B cell (primary cell): ENCODE measurements around the gene PIK3R2. TPM values are rescaled to one million over a fixed set of nuclear protein-coding genes. Genes with fewer than 3 reads are reported as not detected.

Experiments
- ATAC-seq: fragments of 200-7000 bp; cut with Tn5 transposase; one replicate; pipeline ENCODE4 v1.10.0; 2021; ENCODE audit warnings: low read depth, mild to moderate bottlenecking, moderate number of reproducible peaks, moderate library complexity
- CTCF ChIA-PET: fragments of 350-600 bp; sonication (Branson Sonifier 250); formaldehyde crosslinking; loops from one replicate; lab custom pipeline; 2021; ENCODE audit warnings: antibody characterized with exemption, inconsistent platforms; lab: Charles Lee
- POLR2A ChIA-PET: fragments of 350-600 bp; sonication (Branson Sonifier 250); formaldehyde crosslinking; loops from one replicate; lab custom pipeline; 2021; ENCODE audit warnings: antibody characterized with exemption; lab: Charles Lee
- DNase-seq: peaks from one replicate; pipeline ENCODE4 v3.0.0; 2013
- H2AFZ ChIP-seq: 2 replicates; pipeline ENCODE4 v1.6.1; 2012; ENCODE audit warnings: mild to moderate bottlenecking, low read depth, low read length; ENCODE audit not compliant: insufficient read depth, poor library complexity, severe bottlenecking
- H3K27ac ChIP-seq, 2 donors: 1 replicate in 1 of 2; 2 replicates in 1 of 2; pipeline ENCODE4 v1.5.1; 2012 to 2013; ENCODE audit warnings: low read length in 2 of 2, mild to moderate bottlenecking in 2 of 2, moderate library complexity in 1 of 2
- H3K27me3 ChIP-seq, 4 experiments: fragments of 200-600 bp in 1 of 4; sonication (generic) in 1 of 4; replicated peaks in 1 of 4; 1 replicate in 2 of 4; 2 replicates in 2 of 4; pipeline versions ENCODE4 v1.6.1 to v1.7.0; 2013 to 2016; ENCODE audit warnings: low read length in 3 of 4, mild to moderate bottlenecking in 2 of 4, mixed read lengths in 1 of 4, moderate library complexity in 1 of 4; ENCODE audit not compliant: insufficient read depth in 4 of 4, control insufficient read depth in 3 of 4; ENCODE audit errors: control extremely low read depth in 1 of 4
- H3K36me3 ChIP-seq, 2 experiments: replicated peaks in 1 of 2; 1 replicate in 1 of 2; 2 replicates in 1 of 2; pipeline versions ENCODE4 v1.6.1 to v1.7.1; 2013; ENCODE audit warnings: low read length in 1 of 2; ENCODE audit not compliant: insufficient read depth in 2 of 2, control insufficient read depth in 1 of 2; ENCODE audit errors: control extremely low read depth in 1 of 2, extremely low read depth in 1 of 2
- H3K4me1 ChIP-seq, 2 donors: fragments of 200-600 bp in 1 of 2; sonication (generic) in 1 of 2; 1 replicate in 1 of 2; 2 replicates in 1 of 2; pipeline versions ENCODE4 v1.5.1 to v1.6.1; 2013 to 2017; ENCODE audit warnings: low read length in 2 of 2; ENCODE audit not compliant: control insufficient read depth in 2 of 2, insufficient read depth in 2 of 2
- H3K4me2 ChIP-seq: replicated peaks from 2 replicates; pipeline ENCODE3; 2012; ENCODE audit warnings: mild to moderate bottlenecking, low read depth, low read length; ENCODE audit not compliant: poor library complexity, severe bottlenecking
- H3K4me3 ChIP-seq, 5 experiments: fragments of 200-600 bp in 1 of 5; sonication (generic) in 1 of 5; 1 replicate in 3 of 5; 2 replicates in 2 of 5; pipeline versions ENCODE4 v1.5.1 to v1.7.0; 2011 to 2016; ENCODE audit warnings: low read length in 4 of 5, mild to moderate bottlenecking in 4 of 5, low read depth in 2 of 5, control low read depth in 1 of 5, moderate library complexity in 1 of 5; ENCODE audit not compliant: insufficient read depth in 1 of 5; ENCODE audit errors: control extremely low read depth in 1 of 5, extremely low read depth in 1 of 5
- H3K79me2 ChIP-seq: fragments of 200-600 bp; sonication (generic); one replicate; pipeline ENCODE4 v1.6.0; 2016; ENCODE audit warnings: low read length; ENCODE audit not compliant: control insufficient read depth, insufficient read depth
- H3K9ac ChIP-seq: fragments of 200-600 bp; sonication (generic); 2 replicates; pipeline ENCODE4 v1.6.1; 2017; ENCODE audit warnings: mild to moderate bottlenecking, low read length, moderate library complexity
- H3K9me3 ChIP-seq, 3 donors: one replicate each; pipeline versions ENCODE4 v1.6.1 to v1.7.1; 2013; ENCODE audit warnings: low read length in 2 of 3; ENCODE audit not compliant: control insufficient read depth in 2 of 3, insufficient read depth in 1 of 3; ENCODE audit errors: control extremely low read depth in 1 of 3
- H4K20me1 ChIP-seq: 2 replicates; pipeline ENCODE4 v1.6.0; 2012; ENCODE audit warnings: mild to moderate bottlenecking, low read length; ENCODE audit not compliant: insufficient read depth, control insufficient read depth, poor library complexity, severe bottlenecking
- H3K27ac Mint-ChIP-seq: one replicate; pipeline ENCODE4 v1.8.0; 2021; ENCODE audit warnings: mixed read lengths
- H3K27me3 Mint-ChIP-seq: one replicate; pipeline ENCODE4 v1.8.0; 2021; ENCODE audit warnings: mixed read lengths
- H3K4me1 Mint-ChIP-seq: one replicate; pipeline ENCODE4 v1.8.0; 2021; ENCODE audit warnings: mixed read lengths
- H3K4me3 Mint-ChIP-seq: one replicate; pipeline ENCODE4 v1.8.0; 2021; ENCODE audit warnings: mixed read lengths
- H3K9me3 Mint-ChIP-seq: one replicate; pipeline ENCODE4 v1.8.0; 2022; ENCODE audit warnings: mixed read lengths; ENCODE audit not compliant: insufficient read depth
- EZH2 ChIP-seq: IDR thresholded peaks from 2 replicates; pipeline ENCODE4 v1.6.1; 2012; ENCODE audit warnings: borderline replicate concordance, low read depth, mild to moderate bottlenecking, moderate library complexity, low read length; ENCODE audit not compliant: insufficient read depth, poor library complexity, severe bottlenecking
- WGBS: methylation state at CpG from one replicate; pipeline ENCODE4 v1.1.5; 2013; ENCODE audit warnings: missing lambda C conversion rate; ENCODE audit not compliant: insufficient coverage; 5-methylcytosine and 5-hydroxymethylcytosine counted together
- intact Hi-C: fragments of 100-400 bp; cut with micrococcal nuclease; formaldehyde crosslinking; loops from one replicate; pipeline ENCODE4 v1.10.0; 2022
- polyA plus RNA-seq: library from polyadenylated mRNA; depleted of rRNA; stranded (reverse); fragments of >200 nt; gene quantifications from 2 replicates; pipeline ENCODE4 v1.2.3, GENCODE V29; 2012
- total RNA-seq, 2 donors: library from RNA; stranded (reverse); fragments of 120-200 nt in 1 of 2; gene quantifications; 1 replicate in 1 of 2; 2 replicates in 1 of 2; pipeline versions ENCODE4 v1.2.3 to v1.2.4, GENCODE V29; 2013 to 2022
- TF ChIP-seq, protein P1 (sequence below): fragments of 200-600 bp; IDR thresholded peaks from one replicate; pipeline ENCODE4 v1.8.0; 2022; ENCODE audit warnings: antibody characterized with exemption, mild to moderate bottlenecking

Gene PIK3R2
- total and polyA plus RNA-seq, 2 donors (not counting 1 experiment from before 2014, with no cell fraction given), result 8.5 to 15.8 TPM

GRCh38 chr19:18109341-18109732, 43.6 kb upstream of the PIK3R2 start:
- intact Hi-C loops, result loop anchor here (5.0 kb wide), 1 partner anchor 52 kb away; no protein-coding TSS in a partner anchor
- peak overlapping the region; percentile 81 for H3K9ac ChIP-seq
- POLR2A ChIA-PET, result interaction anchor here (0.6 to 2.4 kb wide), 10 partner anchors 9 to 390 kb away, joined by 3 to 21 read pairs (median 6); partner anchors contain the start of genes ARRDC2, IL12RB1, JUND and MAP1S
- peaks cover 65% of the 10 kb centered on the region for H3K4me1 Mint-ChIP-seq
- H3K27me3 ChIP-seq, result no peaks in the 10 kb centered on the region
- peak overlapping the region; percentile 74 for H3K4me3 Mint-ChIP-seq
- peaks cover 57 to 71% of the 10 kb centered on the region in 2 donors for H3K4me1 ChIP-seq
- CTCF ChIA-PET, result interaction anchor here (0.6 to 6.2 kb wide), 18 partner anchors 9 to 180 kb away, joined by 3 to 58 read pairs (median 3); partner anchors contain the start of genes ARRDC2, CCDC124, IL12RB1 and MAST3
- peak; percentile 9 for ATAC-seq
- 62% methylated on average over 10 of the region's 12 CpGs for WGBS
- H3K27ac Mint-ChIP-seq, result peak overlapping the region; percentile 84
- peaks cover 25% of the 10 kb centered on the region for H4K20me1 ChIP-seq
- H3K27me3 Mint-ChIP-seq, result no peaks in the 10 kb centered on the region
- peaks cover 49% of the 10 kb centered on the region for H3K79me2 ChIP-seq
- peak; percentile 46 for DNase-seq
- H3K27ac ChIP-seq, result peak overlapping the region; percentile 71 to 82
- no peak for TF ChIP-seq EZH2
- TF ChIP-seq, protein P1, sequence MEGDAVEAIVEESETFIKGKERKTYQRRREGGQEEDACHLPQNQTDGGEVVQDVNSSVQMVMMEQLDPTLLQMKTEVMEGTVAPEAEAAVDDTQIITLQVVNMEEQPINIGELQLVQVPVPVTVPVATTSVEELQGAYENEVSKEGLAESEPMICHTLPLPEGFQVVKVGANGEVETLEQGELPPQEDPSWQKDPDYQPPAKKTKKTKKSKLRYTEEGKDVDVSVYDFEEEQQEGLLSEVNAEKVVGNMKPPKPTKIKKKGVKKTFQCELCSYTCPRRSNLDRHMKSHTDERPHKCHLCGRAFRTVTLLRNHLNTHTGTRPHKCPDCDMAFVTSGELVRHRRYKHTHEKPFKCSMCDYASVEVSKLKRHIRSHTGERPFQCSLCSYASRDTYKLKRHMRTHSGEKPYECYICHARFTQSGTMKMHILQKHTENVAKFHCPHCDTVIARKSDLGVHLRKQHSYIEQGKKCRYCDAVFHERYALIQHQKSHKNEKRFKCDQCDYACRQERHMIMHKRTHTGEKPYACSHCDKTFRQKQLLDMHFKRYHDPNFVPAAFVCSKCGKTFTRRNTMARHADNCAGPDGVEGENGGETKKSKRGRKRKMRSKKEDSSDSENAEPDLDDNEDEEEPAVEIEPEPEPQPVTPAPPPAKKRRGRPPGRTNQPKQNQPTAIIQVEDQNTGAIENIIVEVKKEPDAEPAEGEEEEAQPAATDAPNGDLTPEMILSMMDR, result no peak
- no peaks in the 10 kb centered on the region for H3K9me3 ChIP-seq
- H3K4me2 ChIP-seq, result peak overlapping the region; percentile 99
- no peaks in the 10 kb centered on the region for H3K9me3 Mint-ChIP-seq
- peak overlapping the region; percentile 64 for H2AFZ ChIP-seq
- H3K36me3 ChIP-seq, result peaks cover 0 to 24% of the 10 kb centered on the region in 2 experiments
- peak overlapping the region in 4 of 5 experiments; percentile 50 to 71 (median 64) for H3K4me3 ChIP-seq
